ENCODE results near the gene VWA5B2. TPM values are rescaled to one million over a fixed set of nuclear protein-coding genes. Genes with fewer than 3 reads are reported as not detected.

The VWA5B2 gene
- total and polyA plus RNA-seq, 2 of the 13 experiments (the other 11 are each of a cell fraction or from before 2014, with no cell fraction given), result 0.03 to 0.04 TPM

GRCh38 chr3:184241447-184242296 lies 12.3 kb downstream of the VWA5B2 start (continued):
- TF ChIP-seq ZBTB20 (CRISPR knock-in tag; IDR thresholded peaks at IDR 0.05; ENCODE audit: borderline replicate concordance, low read depth) (peak; percentile 77; the same call in 1 of the 2 replicates), SRSF9 (IDR thresholded peaks at IDR 0.05; ENCODE audit: borderline replicate concordance, insufficient read depth, low read depth, low read length, poor library complexity, severe bottlenecking) (no peak), KLF13 (CRISPR knock-in tag; IDR thresholded peaks at IDR 0.05) (no peak), KLF6 (CRISPR knock-in tag; IDR thresholded peaks at IDR 0.05) (peak; percentile 86; the same call in 1 of the 2 replicates), HOXA3 (CRISPR knock-in tag; IDR thresholded peaks at IDR 0.05) (peak; percentile 96), ZBTB7B (CRISPR knock-in tag; IDR thresholded peaks at IDR 0.05) (peak; percentile 88), ETS1 (CRISPR knock-in tag; IDR thresholded peaks at IDR 0.05) (peak; percentile 77; the same call in 1 of the 2 replicates), ZNF816 (CRISPR knock-in tag; IDR thresholded peaks at IDR 0.05; ENCODE audit: borderline replicate concordance) (0 out of 2 replicates have a peak, but pooled peaks have one; percentile 46), ZNF407 (CRISPR knock-in tag; IDR thresholded peaks at IDR 0.05; ENCODE audit: not compliant biosample characterization) (peak; percentile 66), HDAC2 (CRISPR knock-in tag; IDR thresholded peaks at IDR 0.05) (peak; percentile 96), ZSCAN9 (CRISPR knock-in tag; IDR thresholded peaks at IDR 0.05; ENCODE audit: borderline replicate concordance) (peak; percentile 92), YEATS2 (CRISPR knock-in tag; IDR thresholded peaks at IDR 0.05; ENCODE audit: borderline replicate concordance) (peak; percentile 79; the same call in 1 of the 2 replicates), ZNF276 (CRISPR knock-in tag; IDR thresholded peaks at IDR 0.05; ENCODE audit: low read depth) (0 out of 2 replicates have a peak, but pooled peaks have one; percentile 82), KMT2A (CRISPR knock-in tag; IDR thresholded peaks at IDR 0.05) (peak; percentile 79; the same call in 1 of the 2 replicates), ZNF18 (CRISPR knock-in tag; IDR thresholded peaks at IDR 0.05; ENCODE audit: insufficient replicate concordance) (peak; percentile 89)

Measured in HepG2 (cell line).